ENCODE measurements around the gene CAPZA3.

- TF ChIP-seq POLR2AphosphoS5 (IDR thresholded peaks at IDR 0.05) (no peak), CTCF (IDR thresholded peaks at IDR 0.05) (no peak), POLR2A (IDR thresholded peaks at IDR 0.05) (no peak)
Measured at GRCh38 chr12:18723752-18724151, 14.2 kb upstream of the CAPZA3 start.
